Hematopoietic multipotent progenitor cell treated with erythropoietin and hydrocortisone succinate and interleukin-3 and kit ligand, for 6 days (in vitro differentiated cells): Measurements from ENCODE around the gene SMURF1.

Experiments used
- DNase-seq: peaks from one replicate; pipeline ENCODE4 v3.0.0-alpha.2; 2015

Gene SMURF1

GRCh38 chr7:99096124-99096887, 47.6 kb downstream of the SMURF1 start:
- DNase-seq = no peak

- DNase-seq = no peak
Observed at GRCh38 chr7:99095698-99096097, 48.2 kb downstream of the SMURF1 start.

GRCh38 chr7:99094401-99094800, 49.5 kb downstream of the SMURF1 start:
- DNase-seq = no peak

DNA sequence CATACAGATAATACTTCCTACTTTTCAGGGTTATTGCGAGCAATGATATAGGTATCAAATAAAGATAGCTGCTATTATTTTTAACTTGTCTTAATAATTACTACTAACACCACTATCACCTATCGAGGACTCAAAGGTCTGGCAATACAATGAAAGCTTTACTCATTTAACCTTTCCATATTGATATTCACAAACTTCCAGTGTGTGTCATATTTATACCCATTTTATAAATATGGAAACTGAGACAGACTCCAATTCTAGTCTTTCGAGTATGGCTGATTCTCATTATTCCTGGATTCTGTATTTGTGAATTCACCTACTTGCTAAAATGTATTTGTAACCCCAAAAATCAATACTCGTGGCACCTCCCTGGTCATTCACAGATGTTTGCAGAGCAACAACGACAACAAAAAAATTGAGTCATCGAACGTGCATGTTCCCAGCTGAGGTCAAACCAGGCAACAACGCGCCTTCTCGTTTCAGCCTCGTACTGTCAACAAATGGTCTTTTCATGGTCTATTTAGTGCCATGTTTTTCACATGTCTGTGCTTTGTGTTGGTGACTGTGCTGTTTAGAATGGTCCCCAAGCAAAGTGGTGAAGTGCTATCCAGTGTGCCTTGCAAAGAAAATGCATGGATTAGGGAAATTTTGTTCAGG, 51.7 kb downstream of the SMURF1 start:
- DNase-seq = no peak

DNA sequence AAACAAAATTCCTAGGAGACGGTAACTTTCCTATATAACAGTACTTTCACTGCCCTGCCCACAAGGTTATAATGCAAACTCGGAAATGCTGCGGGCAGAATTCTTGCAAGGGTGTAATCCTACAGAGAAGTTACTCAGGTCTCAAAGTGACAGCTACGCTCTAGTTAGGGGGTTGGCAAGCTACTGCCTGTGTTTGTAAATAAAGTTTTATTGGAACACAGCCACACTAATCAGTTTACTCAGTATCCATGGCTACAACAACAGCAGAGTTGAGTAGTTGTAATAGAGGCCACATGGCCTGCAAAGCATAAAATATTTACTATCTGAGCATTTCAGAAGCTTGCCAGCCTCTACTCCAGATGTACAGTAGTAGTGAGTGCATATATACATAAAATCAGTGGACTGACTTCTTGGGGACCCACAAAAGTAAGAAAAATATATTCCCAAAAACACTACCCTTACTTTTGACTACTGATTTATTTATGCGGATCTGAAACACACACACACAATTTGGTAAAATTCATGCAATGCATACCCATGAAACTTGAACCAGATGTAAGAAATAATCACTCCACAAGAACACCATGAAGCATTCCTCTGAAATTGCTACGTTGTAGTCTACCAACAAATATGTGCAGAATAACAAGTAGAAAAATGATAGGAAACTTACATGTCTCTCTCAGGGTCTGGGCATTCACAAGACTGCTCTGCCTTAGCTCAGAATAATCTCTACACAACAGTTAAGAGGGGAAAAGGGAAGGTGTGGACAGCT, 53.0 kb downstream of the SMURF1 start:
- no peak for DNase-seq

- DNase-seq = no peak
Observed at GRCh38 chr7:99089914-99090629, 53.8 kb downstream of the SMURF1 start.

DNA sequence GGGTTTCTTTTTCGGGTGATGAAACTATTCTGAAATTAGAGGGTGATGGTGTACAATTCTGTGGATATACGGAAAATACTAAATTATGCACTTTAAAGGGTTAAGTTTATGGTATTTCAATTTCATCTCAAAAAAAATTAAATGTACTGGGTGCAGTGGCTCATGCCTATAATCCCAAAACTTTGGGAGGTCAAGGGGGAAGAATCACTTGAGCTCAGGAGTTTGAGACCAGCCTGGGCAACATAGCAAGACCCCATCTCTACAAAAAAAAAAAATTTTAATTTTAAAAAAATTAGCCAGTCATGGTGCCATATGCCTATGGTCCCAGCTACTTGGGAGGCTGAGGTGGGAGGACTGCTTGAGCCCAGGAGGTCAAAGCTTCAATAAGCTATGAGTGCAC, 57.0 kb downstream of the SMURF1 start:
- no peak for DNase-seq

DNA sequence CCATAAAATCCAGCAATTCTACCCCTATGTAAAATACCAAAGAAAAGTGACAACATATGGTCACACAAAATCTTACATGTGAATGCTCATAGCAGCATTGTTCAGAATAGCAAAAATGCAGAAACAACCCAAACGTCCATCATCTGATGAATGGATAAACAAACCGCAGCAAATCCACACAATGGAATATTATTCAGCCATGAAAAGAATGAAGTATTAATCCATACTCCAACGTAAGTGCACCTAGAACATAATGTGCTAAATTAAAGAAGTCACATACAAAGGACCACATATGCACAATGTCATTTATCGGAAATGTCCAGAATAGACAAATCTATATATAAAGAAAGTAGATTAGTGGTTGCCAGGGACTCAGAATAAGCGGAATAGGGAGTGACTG, 57.4 kb downstream of the SMURF1 start:
- DNase-seq = no peak

GRCh38 chr7:99083733-99084132, 60.2 kb downstream of the SMURF1 start:
- peak; percentile 14 for DNase-seq

DNA sequence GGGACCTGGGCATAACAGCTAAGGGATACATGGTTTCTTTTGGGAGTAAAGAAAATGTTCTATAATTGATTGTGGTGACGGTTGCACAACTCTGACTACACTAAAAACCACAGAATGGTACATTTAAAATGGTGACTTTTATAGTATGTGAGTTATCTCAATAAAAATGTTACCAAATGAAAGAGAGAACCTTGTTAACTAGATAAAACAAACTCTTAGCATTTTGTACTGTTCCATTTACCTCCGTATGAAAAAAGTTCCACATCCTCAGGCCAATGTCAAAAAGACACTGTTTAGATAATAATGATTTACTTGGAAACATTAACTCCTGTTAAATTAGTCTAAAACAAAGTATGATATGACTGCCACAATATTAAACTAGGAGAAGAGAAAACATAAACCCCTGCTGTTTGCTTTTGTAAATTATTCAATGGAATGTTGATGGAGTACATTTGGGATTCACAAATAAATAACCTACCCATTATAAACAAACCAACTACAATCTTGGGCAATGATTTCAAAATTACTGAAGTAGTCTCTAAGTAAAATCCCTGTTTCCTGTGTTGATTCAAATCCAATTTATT, 60.7 kb downstream of the SMURF1 start:
- DNase-seq = peak; percentile 30

DNA sequence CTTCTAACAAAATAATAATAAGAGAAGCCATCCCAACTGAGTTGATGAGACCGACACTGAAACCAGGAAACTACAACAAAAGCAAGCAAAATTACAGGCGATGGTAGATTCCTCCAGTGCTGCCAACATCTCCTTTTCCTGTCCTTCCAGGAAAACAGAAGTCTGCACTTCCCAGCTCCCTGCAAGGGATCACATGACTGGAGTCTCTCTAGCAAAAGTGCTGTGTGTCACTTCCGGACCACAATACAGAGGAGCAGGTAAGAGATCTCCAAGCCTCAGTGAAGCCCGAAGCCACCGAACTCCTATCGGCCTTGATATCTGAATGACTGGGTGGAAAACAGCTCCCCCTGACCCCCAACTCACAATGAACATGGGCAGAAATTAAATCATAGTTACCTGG, 63.2 kb downstream of the SMURF1 start:
- no peak for DNase-seq

DNA sequence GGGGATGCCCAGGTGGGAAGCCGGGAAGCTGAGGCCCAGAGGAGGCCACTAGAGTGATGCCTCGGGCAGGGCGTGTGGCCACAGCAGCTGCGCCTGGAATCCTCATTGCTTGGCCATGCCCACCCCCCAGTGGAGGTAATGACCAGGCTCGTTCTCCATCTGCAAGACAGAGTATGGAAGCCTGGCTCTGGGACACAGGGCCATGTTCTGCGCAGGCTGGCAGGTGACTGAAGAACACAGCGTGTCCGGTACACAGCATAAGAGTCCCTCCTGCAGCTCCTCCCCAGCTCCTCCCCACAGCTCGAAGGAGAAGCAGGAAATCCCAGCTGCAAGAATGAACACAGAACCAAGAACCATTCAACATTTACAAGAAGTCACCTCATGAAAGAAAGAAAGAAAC, 64.8 kb downstream of the SMURF1 start:
- peak; percentile 18 for DNase-seq

- DNase-seq = no peak
Observed at GRCh38 chr7:99078416-99078815, 65.5 kb downstream of the SMURF1 start.

DNA sequence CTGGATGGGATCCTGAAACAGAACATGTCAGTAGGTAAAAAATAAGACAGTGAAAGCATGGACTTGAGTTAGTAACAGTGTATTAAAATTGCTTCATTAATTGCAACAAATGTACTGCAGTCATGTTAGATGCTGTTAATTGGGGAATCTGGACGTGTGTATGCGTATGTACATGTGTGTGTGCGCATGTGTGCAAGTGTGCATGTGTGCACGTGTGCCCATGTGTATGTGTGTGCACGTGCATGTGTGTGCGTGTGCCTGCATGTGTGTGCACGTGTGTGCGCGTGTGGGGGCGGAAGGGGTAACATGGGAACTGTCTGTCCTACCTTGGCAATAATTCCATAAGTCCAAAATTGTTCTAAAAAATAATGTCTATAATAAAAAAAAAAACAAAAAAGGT, 67.3 kb downstream of the SMURF1 start:
- no peak for DNase-seq

GRCh38 chr7:99073839-99074446, 70.0 kb downstream of the SMURF1 start:
- DNase-seq = no peak

GRCh38 chr7:99072126-99072525, 71.8 kb downstream of the SMURF1 start:
- no peak for DNase-seq

- DNase-seq = no peak
Observed at GRCh38 chr7:99070361-99070760, 73.5 kb downstream of the SMURF1 start.

GRCh38 chr7:99061001-99061776, 82.7 kb downstream of the SMURF1 start:
- DNase-seq = peak; percentile 16

DNA sequence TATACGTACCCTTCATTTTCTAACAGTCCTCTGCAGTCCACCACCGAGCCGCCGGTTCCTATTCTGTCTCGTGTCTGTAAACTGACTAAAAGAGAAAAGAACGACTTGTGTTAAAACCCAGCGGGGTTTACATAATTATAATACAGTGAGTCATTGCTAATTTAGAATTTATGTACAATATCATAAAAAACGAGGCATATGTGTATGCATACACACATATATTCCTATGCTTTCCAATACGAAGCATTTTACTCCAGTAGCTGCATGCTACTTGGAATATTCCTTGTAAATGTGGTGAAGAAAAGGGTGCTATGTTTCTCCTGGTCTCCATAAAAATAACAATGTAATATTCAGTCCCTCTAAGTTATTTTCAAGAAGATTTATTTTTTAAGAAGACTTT, 89.1 kb downstream of the SMURF1 start:
- DNase-seq = no peak

GRCh38 chr7:99050971-99051370, 92.9 kb downstream of the SMURF1 start:
- no peak for DNase-seq

- DNase-seq = no peak
Observed at GRCh38 chr7:99047526-99048077, 96.3 kb downstream of the SMURF1 start.
